Measurements from ENCODE around the gene TMEM9.

Gene TMEM9

GRCh38 chr1:201109651-201110050 lies 44.6 kb downstream of the TMEM9 start:
- no peak for DNase-seq (ENCODE audit: low read depth in 4 of 4, low spot score in 1 of 4)

GRCh38 chr1:201108614-201109013 lies 45.7 kb downstream of the TMEM9 start:
- no peak for DNase-seq (ENCODE audit: low read depth in 4 of 4, low spot score in 1 of 4)

GRCh38 chr1:201105688-201106087 lies 48.6 kb downstream of the TMEM9 start:
- DNase-seq (ENCODE audit: low read depth in 4 of 4, low spot score in 1 of 4), result no peak

GRCh38 chr1:201104141-201104540 lies 50.1 kb downstream of the TMEM9 start:
- DNase-seq (ENCODE audit: low read depth in 4 of 4, low spot score in 1 of 4), result no peak

GRCh38 chr1:201103666-201104065 lies 50.6 kb downstream of the TMEM9 start:
- no peak for DNase-seq (ENCODE audit: low read depth in 4 of 4, low spot score in 1 of 4)

- DNase-seq (ENCODE audit: low read depth in 4 of 4, low spot score in 1 of 4), result no peak
Measured at GRCh38 chr1:201100169-201100930, 53.9 kb downstream of the TMEM9 start.

- DNase-seq (ENCODE audit: low read depth in 4 of 4, low spot score in 1 of 4), result no peak
Measured at GRCh38 chr1:201098992-201099677, 55.1 kb downstream of the TMEM9 start.

- no peak for DNase-seq (ENCODE audit: low read depth in 4 of 4, low spot score in 1 of 4)
Measured at GRCh38 chr1:201096977-201097856, 57.1 kb downstream of the TMEM9 start.

- DNase-seq (ENCODE audit: low read depth in 4 of 4, low spot score in 1 of 4), result no peak
Measured at GRCh38 chr1:201096041-201096461, 58.2 kb downstream of the TMEM9 start.

- no peak for DNase-seq (ENCODE audit: low read depth in 4 of 4, low spot score in 1 of 4)
Measured at GRCh38 chr1:201095581-201095980, 58.7 kb downstream of the TMEM9 start.

GRCh38 chr1:201094832-201095231 lies 59.4 kb downstream of the TMEM9 start:
- DNase-seq (ENCODE audit: low read depth in 4 of 4, low spot score in 1 of 4), result no peak

GRCh38 chr1:201093962-201094361 lies 60.3 kb downstream of the TMEM9 start:
- no peak for DNase-seq (ENCODE audit: low read depth in 4 of 4, low spot score in 1 of 4)

GRCh38 chr1:201093561-201093960 lies 60.7 kb downstream of the TMEM9 start:
- DNase-seq (ENCODE audit: low read depth in 4 of 4, low spot score in 1 of 4), result no peak

GRCh38 chr1:201092738-201093137 lies 61.5 kb downstream of the TMEM9 start:
- DNase-seq (ENCODE audit: low read depth in 4 of 4, low spot score in 1 of 4), result no peak

GRCh38 chr1:201091256-201091655 lies 63.0 kb downstream of the TMEM9 start:
- DNase-seq (ENCODE audit: low read depth in 4 of 4, low spot score in 1 of 4), result no peak

- no peak for DNase-seq (ENCODE audit: low read depth in 4 of 4, low spot score in 1 of 4)
Measured at GRCh38 chr1:201090541-201090940, 63.7 kb downstream of the TMEM9 start.

GRCh38 chr1:201089596-201089995 lies 64.7 kb downstream of the TMEM9 start:
- DNase-seq (ENCODE audit: low read depth in 4 of 4, low spot score in 1 of 4), result no peak

GRCh38 chr1:201088901-201089525 lies 65.3 kb downstream of the TMEM9 start:
- DNase-seq (ENCODE audit: low read depth in 4 of 4, low spot score in 1 of 4), result no peak

GRCh38 chr1:201088395-201088794 lies 65.9 kb downstream of the TMEM9 start:
- no peak for DNase-seq (ENCODE audit: low read depth in 4 of 4, low spot score in 1 of 4)

GRCh38 chr1:201085902-201086735 lies 68.2 kb downstream of the TMEM9 start:
- DNase-seq (ENCODE audit: low read depth in 4 of 4, low spot score in 1 of 4), result peak in 1 of 4 experiments; percentile 23
